H9 (cell line): ENCODE data around the gene APBA2. TPM values are rescaled to one million over a fixed set of nuclear protein-coding genes. Genes with fewer than 3 reads are reported as not detected.

Experiments
- DNase-seq: peaks from one replicate; pipeline ENCODE4 v3.0.0-alpha.2; 2017
- H2AFZ ChIP-seq: one replicate; pipeline ENCODE4 v1.6.1; 2013; ENCODE audit warnings: mild to moderate bottlenecking, low read length, control low read depth, moderate library complexity
- H2AK5ac ChIP-seq: 2 replicates; pipeline ENCODE4 v1.6.1; 2013; ENCODE audit warnings: low read length, control low read depth, mixed read lengths; ENCODE audit not compliant: insufficient read length
- H2BK120ac ChIP-seq: one replicate; pipeline ENCODE4 v1.6.1; 2013; ENCODE audit warnings: low read depth, mild to moderate bottlenecking, low read length, control low read depth, inconsistent platforms; ENCODE audit not compliant: poor library complexity, severe bottlenecking
- H2BK12ac ChIP-seq: 2 replicates; pipeline ENCODE4 v1.6.1; 2013; ENCODE audit warnings: low read length, control low read depth, mixed read lengths, low read depth; ENCODE audit not compliant: insufficient read length
- H2BK15ac ChIP-seq: 2 replicates; pipeline ENCODE4 v1.6.1; 2013; ENCODE audit warnings: low read depth, low read length, control low read depth
- H2BK20ac ChIP-seq: one replicate; pipeline ENCODE4 v1.6.1; 2013; ENCODE audit warnings: low read depth, mild to moderate bottlenecking, low read length, control low read depth, inconsistent platforms; ENCODE audit not compliant: poor library complexity, severe bottlenecking
- H2BK5ac ChIP-seq: 2 replicates; pipeline ENCODE4 v1.6.1; 2013; ENCODE audit warnings: low read length, control low read depth, mixed read lengths; ENCODE audit not compliant: insufficient read length
- H3K14ac ChIP-seq: 2 replicates; pipeline ENCODE4 v1.6.1; 2013; ENCODE audit warnings: low read length, control low read depth; ENCODE audit not compliant: insufficient read depth
- H3K18ac ChIP-seq: 2 replicates; pipeline ENCODE4 v1.6.1; 2013; ENCODE audit warnings: low read depth, mild to moderate bottlenecking, mixed read lengths, low read length, control low read depth; ENCODE audit not compliant: insufficient read length
- H3K23ac ChIP-seq: 2 replicates; pipeline ENCODE4 v1.6.1; 2013; ENCODE audit warnings: low read length, control low read depth, mixed read lengths, low read depth; ENCODE audit not compliant: insufficient read length
- H3K23me2 ChIP-seq: 2 replicates; pipeline ENCODE4 v1.6.1; 2013; ENCODE audit warnings: low read depth, mild to moderate bottlenecking, mixed read lengths, low read length, control low read depth; ENCODE audit not compliant: insufficient read length, poor library complexity, severe bottlenecking
- H3K27ac ChIP-seq: 2 replicates; pipeline ENCODE4 v1.5.1; 2013; ENCODE audit warnings: low read length, control low read depth, mixed read lengths, low read depth; ENCODE audit not compliant: insufficient read length
- H3K27me3 ChIP-seq: 2 replicates; pipeline ENCODE4 v1.6.1; 2013; ENCODE audit warnings: low read length, control low read depth, inconsistent platforms; ENCODE audit not compliant: insufficient read depth
- H3K4ac ChIP-seq: 2 replicates; pipeline ENCODE4 v1.6.1; 2013; ENCODE audit warnings: low read depth, mild to moderate bottlenecking, control low read depth, inconsistent platforms, low read length, moderate library complexity
- H3K4me1 ChIP-seq: 2 replicates; pipeline ENCODE4 v1.6.1; 2013; ENCODE audit warnings: low read length, control low read depth, inconsistent platforms; ENCODE audit not compliant: insufficient read depth
- H3K4me2 ChIP-seq: 2 replicates; pipeline ENCODE4 v1.6.1; 2013; ENCODE audit warnings: low read length, control low read depth, mixed read lengths; ENCODE audit not compliant: insufficient read length, insufficient read depth
- H3K56ac ChIP-seq: 2 replicates; pipeline ENCODE4 v1.6.1; 2013; ENCODE audit warnings: low read depth, mild to moderate bottlenecking, mixed read lengths, low read length, control low read depth; ENCODE audit not compliant: insufficient read length
- H3K79me1 ChIP-seq: 2 replicates; pipeline ENCODE4 v1.6.1; 2013; ENCODE audit warnings: low read depth, mild to moderate bottlenecking, moderate library complexity, low read length, control low read depth, inconsistent platforms; ENCODE audit not compliant: insufficient read depth, poor library complexity, severe bottlenecking
- H3K79me2 ChIP-seq: 2 replicates; pipeline ENCODE4 v1.6.1; 2013; ENCODE audit warnings: low read length, control low read depth, inconsistent platforms; ENCODE audit not compliant: insufficient read depth
- H3K9ac ChIP-seq: 2 replicates; pipeline ENCODE4 v1.6.1; 2013; ENCODE audit warnings: low read length, control low read depth, mixed read lengths; ENCODE audit not compliant: insufficient read length; ENCODE audit errors: extremely low read depth
- H3K9me3 ChIP-seq: one replicate; pipeline ENCODE4 v1.6.1; 2013; ENCODE audit warnings: low read depth, low read length, inconsistent platforms; ENCODE audit not compliant: control insufficient read depth
- H3T11ph ChIP-seq: one replicate; pipeline ENCODE4 v1.6.1; 2013; ENCODE audit warnings: mild to moderate bottlenecking, low read length, control low read depth, inconsistent platforms
- H4K20me1 ChIP-seq: one replicate; pipeline ENCODE4 v1.6.1; 2013; ENCODE audit not compliant: control insufficient read depth, insufficient read length, insufficient read depth
- H4K5ac ChIP-seq: 2 replicates; pipeline ENCODE4 v1.6.1; 2013; ENCODE audit warnings: low read depth, mild to moderate bottlenecking, mixed read lengths, low read length, control low read depth; ENCODE audit not compliant: insufficient read length
- H4K8ac ChIP-seq: replicated peaks from 2 replicates; pipeline ENCODE4 v1.6.1; 2013; ENCODE audit warnings: low read length, control low read depth, mixed read lengths, low read depth; ENCODE audit not compliant: insufficient read length
- H4K91ac ChIP-seq: 2 replicates; pipeline ENCODE4 v1.6.1; 2013; ENCODE audit warnings: low read depth, mild to moderate bottlenecking, moderate library complexity, mixed read lengths, low read length, control low read depth; ENCODE audit not compliant: insufficient read length
- H3K27ac Mint-ChIP-seq, 3 experiments: 2 replicates in 2 of 3; 3 replicates in 1 of 3; pipeline ENCODE4 v1.8.0; 2020 to 2021; ENCODE audit warnings: mixed read lengths in 3 of 3, mild to moderate bottlenecking in 1 of 3, moderate library complexity in 1 of 3
- H3K27me3 Mint-ChIP-seq: 2 replicates; pipeline ENCODE4 v1.8.0; 2021; ENCODE audit warnings: low read depth, mild to moderate bottlenecking, moderate library complexity, mixed read lengths
- H3K36me3 Mint-ChIP-seq, 3 experiments: 2 replicates in 2 of 3; 3 replicates in 1 of 3; pipeline ENCODE4 v1.8.0; 2020 to 2021; ENCODE audit warnings: low read depth in 3 of 3, mixed read lengths in 3 of 3; ENCODE audit not compliant: insufficient read depth in 1 of 3
- H3K4me1 Mint-ChIP-seq, 2 experiments: 2 replicates each; pipeline ENCODE4 v1.8.0; 2020; ENCODE audit warnings: mixed read lengths in 2 of 2
- H3K4me3 Mint-ChIP-seq, 2 experiments: 2 replicates in 1 of 2; 3 replicates in 1 of 2; pipeline ENCODE4 v1.8.0; 2020 to 2021; ENCODE audit warnings: mild to moderate bottlenecking in 2 of 2, mixed read lengths in 2 of 2, moderate library complexity in 1 of 2
- H3K9me3 Mint-ChIP-seq, 2 experiments: 2 replicates in 1 of 2; 3 replicates in 1 of 2; pipeline ENCODE4 v1.8.0; 2020; ENCODE audit warnings: mild to moderate bottlenecking in 2 of 2, mixed read lengths in 2 of 2, moderate library complexity in 1 of 2
- WGBS: extraction: QIAGEN DNeasy Blood & Tissue Kit; methylation state at CpG from one replicate; pipeline ENCODE4 v1.1.7; 2013; ENCODE audit warnings: missing lambda C conversion rate, low lambda C conversion rate, mixed read lengths; ENCODE audit not compliant: insufficient read length; ENCODE audit errors: extremely low coverage; 5-methylcytosine and 5-hydroxymethylcytosine counted together
- total RNA-seq: library from RNA; stranded (reverse); gene quantifications from 2 replicates; pipeline ENCODE4 v1.2.1, GENCODE V29; 2021
- TF ChIP-seq, protein P1 (sequence below): fragments of 200-600 bp; sonication (generic); conservative IDR thresholded peaks from 3 replicates; pipeline ENCODE4 v1.8.0; 2021; ENCODE audit warnings: antibody characterized with exemption, mild to moderate bottlenecking

The APBA2 gene
- total RNA-seq, 1 experiment from 2014 or later = 14.3 TPM

DNA sequence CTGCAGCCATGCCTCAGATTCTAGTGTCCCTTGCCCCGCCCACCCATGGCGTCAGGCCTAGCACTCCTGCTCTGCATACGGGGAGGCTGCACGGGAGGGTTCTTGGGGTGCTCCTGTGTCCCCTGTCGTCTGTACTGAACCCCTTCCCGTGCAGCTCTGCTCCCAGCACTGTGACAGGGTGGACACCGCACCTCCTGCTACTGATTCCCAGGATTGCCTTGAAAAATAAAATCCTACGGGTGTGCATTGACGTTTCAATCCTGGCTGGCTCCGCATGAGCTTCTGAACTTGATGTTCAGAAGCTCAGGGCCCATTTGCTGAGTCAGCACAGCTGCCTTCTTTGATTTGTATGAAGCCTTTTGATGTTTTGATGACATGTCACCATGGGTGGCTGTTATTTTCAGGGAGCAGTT is 176.4 kb downstream of the APBA2 start:
- Mint-ChIP-seq H3K4me1 (peaks cover 23 to 39% of the 10 kb centered on the region in 2 experiments), H3K27ac (peak overlapping the region in 1 of 3 experiments; percentile 56; a peak in 1 of 7 replicates), H3K36me3 (peaks cover 5 to 20% (median 13%) of the 10 kb centered on the region in 3 experiments; a peak in 6 of 7 replicates), H3K27me3 (peaks cover 1% of the 10 kb centered on the region; the same call in 1 of the 2 replicates), H3K9me3 (peaks cover 11 to 18% of the 10 kb centered on the region in 2 experiments), H3K4me3 (no peak overlapping the region)
- H3K9me3 ChIP-seq = peaks cover 4% of the 10 kb centered on the region
- H3K18ac ChIP-seq = no peak overlapping the region
- no peak overlapping the region for H4K91ac ChIP-seq
- H3K79me1 ChIP-seq = no peaks in the 10 kb centered on the region
- TF ChIP-seq, protein P1, sequence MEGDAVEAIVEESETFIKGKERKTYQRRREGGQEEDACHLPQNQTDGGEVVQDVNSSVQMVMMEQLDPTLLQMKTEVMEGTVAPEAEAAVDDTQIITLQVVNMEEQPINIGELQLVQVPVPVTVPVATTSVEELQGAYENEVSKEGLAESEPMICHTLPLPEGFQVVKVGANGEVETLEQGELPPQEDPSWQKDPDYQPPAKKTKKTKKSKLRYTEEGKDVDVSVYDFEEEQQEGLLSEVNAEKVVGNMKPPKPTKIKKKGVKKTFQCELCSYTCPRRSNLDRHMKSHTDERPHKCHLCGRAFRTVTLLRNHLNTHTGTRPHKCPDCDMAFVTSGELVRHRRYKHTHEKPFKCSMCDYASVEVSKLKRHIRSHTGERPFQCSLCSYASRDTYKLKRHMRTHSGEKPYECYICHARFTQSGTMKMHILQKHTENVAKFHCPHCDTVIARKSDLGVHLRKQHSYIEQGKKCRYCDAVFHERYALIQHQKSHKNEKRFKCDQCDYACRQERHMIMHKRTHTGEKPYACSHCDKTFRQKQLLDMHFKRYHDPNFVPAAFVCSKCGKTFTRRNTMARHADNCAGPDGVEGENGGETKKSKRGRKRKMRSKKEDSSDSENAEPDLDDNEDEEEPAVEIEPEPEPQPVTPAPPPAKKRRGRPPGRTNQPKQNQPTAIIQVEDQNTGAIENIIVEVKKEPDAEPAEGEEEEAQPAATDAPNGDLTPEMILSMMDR = no peak
- no peak overlapping the region for H2BK12ac ChIP-seq
- H4K5ac ChIP-seq = no peak overlapping the region
- H3K56ac ChIP-seq = no peak overlapping the region
- no peak overlapping the region for H2BK15ac ChIP-seq
- H3K9ac ChIP-seq = no peak overlapping the region
- no peaks in the 10 kb centered on the region for H3K79me2 ChIP-seq
- H3K4me2 ChIP-seq = no peak overlapping the region
- H3K4me1 ChIP-seq = peaks cover 8% of the 10 kb centered on the region; the same call in 1 of the 2 replicates
- WGBS = no CpG with 5 or more reads among the region's 10 CpGs
- H4K20me1 ChIP-seq = no peaks in the 10 kb centered on the region
- H2AK5ac ChIP-seq = no peak overlapping the region
- no peak overlapping the region for H3K23ac ChIP-seq
- H3T11ph ChIP-seq = no peak overlapping the region
- H3K4ac ChIP-seq = no peak overlapping the region
- no peak overlapping the region for H2AFZ ChIP-seq
- DNase-seq = no peak
- no peak overlapping the region for H4K8ac ChIP-seq
- H2BK120ac ChIP-seq = no peak overlapping the region
- H2BK5ac ChIP-seq = no peak overlapping the region
- H2BK20ac ChIP-seq = no peak overlapping the region
- H3K27ac ChIP-seq = no peak overlapping the region
- H3K14ac ChIP-seq = no peak overlapping the region
- no peaks in the 10 kb centered on the region for H3K27me3 ChIP-seq
- H3K23me2 ChIP-seq = no peaks in the 10 kb centered on the region
